GM12892 (cell line): ENCODE measurements around the gene AMH.

Experiments
- POLR2A ChIP-seq: IDR thresholded peaks from 2 replicates; pipeline ENCODE4 v1.6.1; 2011; ENCODE audit warnings: low read depth, low read length, control low read depth
- POLR2AphosphoS5 ChIP-seq: IDR thresholded peaks from 2 replicates; pipeline ENCODE4 v1.6.1; 2011; ENCODE audit warnings: low read depth, low read length, control low read depth

GRCh38 chr19:2253106-2254063, 4.3 kb downstream of the AMH start:
- TF ChIP-seq POLR2AphosphoS5 (no peak), POLR2A (no peak)
